GM12874 (cell line): ENCODE measurements around the gene PARN.

Experiments
- TF ChIP-seq, protein P1 (sequence below): IDR thresholded peaks from 2 replicates; pipeline ENCODE4 v1.5.1; 2011; ENCODE audit warnings: low read depth, mild to moderate bottlenecking, control low read depth, low read length, moderate library complexity; ENCODE audit not compliant: insufficient read depth

Gene PARN

GRCh38 chr16:14559809-14560241 is 70.2 kb downstream of the PARN start:
- TF ChIP-seq, protein P1, sequence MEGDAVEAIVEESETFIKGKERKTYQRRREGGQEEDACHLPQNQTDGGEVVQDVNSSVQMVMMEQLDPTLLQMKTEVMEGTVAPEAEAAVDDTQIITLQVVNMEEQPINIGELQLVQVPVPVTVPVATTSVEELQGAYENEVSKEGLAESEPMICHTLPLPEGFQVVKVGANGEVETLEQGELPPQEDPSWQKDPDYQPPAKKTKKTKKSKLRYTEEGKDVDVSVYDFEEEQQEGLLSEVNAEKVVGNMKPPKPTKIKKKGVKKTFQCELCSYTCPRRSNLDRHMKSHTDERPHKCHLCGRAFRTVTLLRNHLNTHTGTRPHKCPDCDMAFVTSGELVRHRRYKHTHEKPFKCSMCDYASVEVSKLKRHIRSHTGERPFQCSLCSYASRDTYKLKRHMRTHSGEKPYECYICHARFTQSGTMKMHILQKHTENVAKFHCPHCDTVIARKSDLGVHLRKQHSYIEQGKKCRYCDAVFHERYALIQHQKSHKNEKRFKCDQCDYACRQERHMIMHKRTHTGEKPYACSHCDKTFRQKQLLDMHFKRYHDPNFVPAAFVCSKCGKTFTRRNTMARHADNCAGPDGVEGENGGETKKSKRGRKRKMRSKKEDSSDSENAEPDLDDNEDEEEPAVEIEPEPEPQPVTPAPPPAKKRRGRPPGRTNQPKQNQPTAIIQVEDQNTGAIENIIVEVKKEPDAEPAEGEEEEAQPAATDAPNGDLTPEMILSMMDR = no peak

DNA sequence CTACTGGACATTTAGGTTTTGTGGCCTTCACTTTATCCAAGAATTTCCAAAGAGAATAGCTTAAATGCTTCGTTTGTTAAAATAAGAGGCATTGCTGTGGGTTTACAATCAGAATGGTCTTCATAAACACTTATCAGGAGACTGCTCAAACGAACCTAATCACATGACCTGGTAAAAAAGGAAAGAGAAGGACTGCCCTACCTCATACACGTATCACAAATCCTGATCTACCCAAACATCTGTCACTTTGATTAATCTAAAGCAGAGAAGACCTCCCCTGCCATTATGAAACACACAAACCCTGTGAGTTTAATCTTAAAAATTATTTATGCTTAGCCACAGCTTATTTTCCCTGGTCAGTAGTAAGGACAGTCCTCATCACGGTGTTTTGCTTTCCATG is 76.6 kb downstream of the PARN start:
- TF ChIP-seq, protein P1 = no peak

DNA sequence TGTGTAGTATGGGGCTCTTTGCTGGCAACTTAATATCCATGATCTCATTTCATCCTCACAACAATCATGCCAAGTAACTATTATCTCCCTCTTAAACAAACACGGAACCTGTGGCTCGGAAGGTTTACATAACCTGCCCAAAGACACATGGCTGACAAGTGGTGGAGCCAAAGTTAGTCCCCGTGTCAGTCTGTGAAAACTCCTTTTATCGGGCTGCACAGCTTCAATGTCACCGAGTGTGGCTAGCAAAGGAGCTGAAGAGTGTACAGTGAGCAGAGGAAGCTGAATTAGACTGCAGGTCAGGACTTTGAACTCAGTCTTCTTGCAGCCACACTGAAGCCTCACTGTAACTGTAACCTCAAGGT is 80.3 kb downstream of the PARN start:
- TF ChIP-seq, protein P1 = no peak

DNA sequence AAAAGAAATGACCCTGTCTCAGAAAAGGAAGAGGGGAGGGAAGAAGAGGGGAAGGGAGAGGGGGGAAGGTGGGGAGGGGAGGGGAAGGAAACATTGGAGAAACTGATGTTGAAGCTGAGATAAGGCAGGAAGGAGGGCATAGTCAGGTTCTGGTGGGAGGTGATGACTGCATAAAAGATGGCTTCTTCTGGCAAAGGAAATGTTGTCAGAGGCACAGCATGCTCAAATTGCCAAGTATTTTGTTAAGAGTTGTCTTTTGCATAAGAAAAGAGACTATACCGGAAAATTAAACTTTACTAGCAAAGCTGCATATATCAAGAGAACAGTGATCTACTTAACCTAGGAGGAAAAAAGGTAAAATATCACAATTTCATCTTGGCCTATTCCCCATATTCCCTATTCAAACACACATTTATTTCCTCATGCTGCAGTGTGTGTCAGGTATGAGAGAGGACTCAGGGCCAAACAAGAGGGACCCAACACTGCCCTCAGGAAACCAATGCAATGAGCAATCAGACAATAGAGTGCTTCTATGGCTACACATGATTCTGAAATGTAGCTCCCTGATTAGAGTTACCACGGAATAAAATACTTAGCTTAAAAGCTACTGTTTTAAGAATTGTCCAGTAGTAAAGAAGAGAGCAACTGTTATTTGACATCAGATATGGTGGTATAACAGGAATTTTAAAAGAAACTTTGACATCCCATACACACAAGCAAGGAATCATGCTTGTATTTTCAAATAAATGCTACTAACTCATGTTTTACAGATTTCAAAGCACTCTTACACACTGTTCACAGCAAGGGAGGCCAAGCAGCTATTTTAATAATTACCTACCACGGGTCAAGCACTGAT is 80.9 kb downstream of the PARN start:
- TF ChIP-seq, protein P1 = no peak

DNA sequence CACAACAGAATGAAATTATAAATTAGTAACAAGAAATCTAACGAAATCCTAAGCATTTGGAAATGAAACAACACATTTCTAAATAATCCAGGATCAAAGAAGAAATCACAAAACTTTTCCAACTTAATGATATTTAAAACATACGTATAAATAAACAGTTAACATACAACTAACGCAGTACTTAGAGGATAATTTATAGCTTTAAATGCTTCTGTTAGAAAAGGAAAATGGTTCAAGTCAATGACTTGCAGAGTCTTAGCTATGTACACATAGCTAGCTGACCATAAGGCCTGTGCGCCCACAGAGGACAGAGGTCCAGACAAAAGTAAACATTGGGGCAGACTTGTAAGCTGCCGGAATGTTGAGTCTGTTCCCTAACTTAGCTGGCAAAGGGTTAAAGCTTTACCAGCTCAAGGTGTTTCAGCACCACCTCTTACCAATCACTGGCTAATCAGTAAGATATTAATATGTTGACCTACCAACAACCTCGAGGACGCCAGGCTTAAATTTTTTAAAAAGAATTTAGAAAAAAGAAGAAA is 84.6 kb downstream of the PARN start:
- TF ChIP-seq, protein P1 = no peak

DNA sequence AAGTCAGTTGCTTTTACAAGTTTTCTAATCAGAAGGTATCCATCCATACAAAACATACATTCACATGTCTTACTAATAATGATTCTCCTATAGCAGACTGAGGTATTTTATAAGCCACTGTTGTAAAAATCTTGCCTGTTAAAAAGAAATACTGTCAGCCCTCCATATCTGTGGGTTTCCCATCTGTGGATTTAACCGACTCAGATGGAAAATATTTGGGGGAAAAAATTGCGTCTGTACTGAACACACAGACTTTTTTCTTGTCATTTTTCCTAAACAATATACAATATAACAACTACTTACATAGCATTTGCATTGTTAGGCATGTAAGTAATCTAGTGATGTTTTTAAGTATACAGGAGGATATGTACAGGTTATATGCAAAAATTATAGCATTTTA is 90.4 kb downstream of the PARN start:
- TF ChIP-seq, protein P1 = no peak

- TF ChIP-seq, protein P1 = no peak
These were observed 90.9 kb downstream of the PARN start for GRCh38 chr16:14539156-14539555.
